ENCODE results near the gene NAPA. TPM values are rescaled to one million over a fixed set of nuclear protein-coding genes. Genes with fewer than 3 reads are reported as not detected.

The NAPA gene
- total and polyA plus RNA-seq, 2 of the 13 experiments (the other 11 are each of a cell fraction or from before 2014, with no cell fraction given): 32.6 to 65.9 TPM

GRCh38 chr19:47446534-47447469, 68.1 kb downstream of the NAPA start (continued):
- TF ChIP-seq ETV6 (CRISPR knock-in tag; conservative IDR thresholded peaks at IDR 0.05): no peak

DNA sequence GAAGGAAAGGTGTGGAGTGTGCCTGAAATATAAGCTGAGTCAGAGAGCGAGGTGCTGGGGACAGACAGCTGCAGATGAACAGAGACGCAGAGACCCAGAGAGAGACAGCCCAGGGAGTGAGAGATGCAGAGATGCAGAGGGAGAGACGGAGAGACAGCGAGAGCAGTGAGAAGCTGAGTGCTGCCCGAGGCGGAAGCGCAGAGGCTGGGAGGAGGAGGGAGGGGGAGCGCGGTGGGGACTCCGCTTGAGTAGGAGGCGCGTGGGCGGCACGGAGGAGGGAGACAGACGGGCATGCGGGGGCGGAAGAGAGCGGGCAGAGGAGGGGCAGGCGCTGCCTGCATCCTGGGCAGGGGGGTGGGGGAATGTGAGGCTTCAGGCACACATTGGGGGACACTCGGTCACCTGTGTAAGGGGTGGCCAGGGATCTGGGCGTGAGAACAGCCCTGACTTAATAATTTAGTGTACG, 68.9 kb downstream of the NAPA start:
- Histone ChIP-seq H3K9ac (ENCODE audit: insufficient read depth, low read depth, low read length) (no peak overlapping the region), H3K36me3 (replicated peaks in 1 of 2; ENCODE audit: control insufficient read depth in 1 of 2, insufficient read depth in 2 of 2, low read length in 2 of 2) (no peaks in the 10 kb centered on the region), H3K27ac (ENCODE audit: extremely low read length, insufficient read depth, low read length) (no peak overlapping the region), H3K9me3 (ENCODE audit: low read length) (no peaks in the 10 kb centered on the region), H3K27me3 (ENCODE audit: control insufficient read depth in 1 of 2, insufficient read depth in 2 of 2, low read length in 2 of 2) (peaks cover 0 to 32% of the 10 kb centered on the region in 2 experiments), H3K4me1 (ENCODE audit: insufficient read depth, low read length) (peaks cover 18% of the 10 kb centered on the region; the same call in 1 of the 2 replicates), H3K4me3 (replicated peaks in 1 of 3; ENCODE audit: insufficient read depth in 1 of 3, low read depth in 2 of 3, low read length in 3 of 3) (peak overlapping the region in 1 of 3 experiments; percentile 38; a peak in 1 of 6 replicates), H3K79me2 (ENCODE audit: insufficient read depth, low read length) (no peaks in the 10 kb centered on the region), H2AFZ (ENCODE audit: low read length) (no peak overlapping the region), H3K4me2 (ENCODE audit: low read depth, low read length) (peak overlapping the region; percentile 63), H4K20me1 (ENCODE audit: insufficient read depth, low read length) (no peaks in the 10 kb centered on the region)
- no TSS peak for BruUV-seq (replicated peaks)
- intact Hi-C loops (cut with micrococcal nuclease; ENCODE audit: unreplicated experiment) (no loop called here), in situ Hi-C loops (cut with HindIII; ENCODE audit: extremely low pct_ligation_motif_present, low pct_unique_long_range_greater_than_20kb) (no loop called here)
- ChIA-PET POLR2A (interaction anchor here (0.9 kb wide), 1 partner anchor 9 kb away, joined by 4 read pairs; no protein-coding TSS in a partner anchor), CTCF (ENCODE audit: low intra/inter-chr PET ratio, low total read pairs) (no interaction called here)
- no peak for FAIRE-seq
- ATAC-seq: peak; percentile 33; the same call in 2 of the 3 replicates
- DNase-seq (ENCODE audit: low spot score): no peak
- WGBS (ENCODE audit: low lambda C conversion rate): 5% methylated on average over 19 of the region's 22 CpGs
- TF ChIP-seq GABPB1 (CRISPR knock-in tag; IDR thresholded peaks at IDR 0.05) (peak; percentile 53), NFE2L1 (CRISPR knock-in tag; IDR thresholded peaks at IDR 0.05; ENCODE audit: borderline replicate concordance) (no peak), ZNF263 (CRISPR knock-in tag; IDR thresholded peaks at IDR 0.05) (peak; percentile 75; the same call in 1 of the 2 replicates), TFDP2 (CRISPR knock-in tag; IDR thresholded peaks at IDR 0.05) (no peak), TOE1 (CRISPR knock-in tag; IDR thresholded peaks at IDR 0.05) (no peak), SAP130 (CRISPR knock-in tag; IDR thresholded peaks at IDR 0.05; ENCODE audit: low read depth) (0 out of 2 replicates have a peak, but pooled peaks have one; percentile 14), ZBTB44 (CRISPR knock-in tag; IDR thresholded peaks at IDR 0.05) (no peak), ZNF687 (CRISPR knock-in tag; IDR thresholded peaks at IDR 0.05) (peak; percentile 34), ZNF841 (CRISPR knock-in tag; IDR thresholded peaks at IDR 0.05; ENCODE audit: borderline replicate concordance) (no peak), SOX13 (IDR thresholded peaks at IDR 0.05) (no peak), SOX13 (CRISPR knock-in tag; conservative IDR thresholded peaks at IDR 0.05 in 1 of 2, IDR thresholded peaks at IDR 0.05 in 1 of 2) (no peak), U2AF2 (IDR thresholded peaks at IDR 0.05; ENCODE audit: low read depth, low read length) (no peak), ELF3 (CRISPR knock-in tag; IDR thresholded peaks at IDR 0.05) (peak; percentile 31; the same call in 1 of the 2 replicates)
